Panc1 (cell line): Measurements from ENCODE around the gene BAD. TPM values are rescaled to one million over a fixed set of nuclear protein-coding genes. Genes with fewer than 3 reads are reported as not detected.

ENCODE experiments used
- ATAC-seq: fragments of 200-7000 bp; cut with Tn5 transposase; 2 replicates; pipeline ENCODE4 v1.9.1; 2020; ENCODE audit warnings: mild to moderate bottlenecking, moderate library complexity
- BruUV-seq: library from RNA; stranded (reverse); fragments of 400-500 nt; replicated peaks from 2 replicates; lab custom pipeline; 2021; lab: Mats Ljungman, UMichigan
- CTCF ChIA-PET: fragments of 300-600 bp; sonication (Branson Sonifier 250); formaldehyde crosslinking; loops from one replicate; lab custom pipeline; 2022; ENCODE audit warnings: antibody characterized with exemption; lab: Charles Lee
- POLR2A ChIA-PET: fragments of 300-600 bp; sonication (Branson Sonifier 250); formaldehyde crosslinking; loops from one replicate; lab custom pipeline; 2022; ENCODE audit warnings: antibody characterized with exemption; lab: Charles Lee
- DNase-seq: peaks from one replicate; pipeline ENCODE4 v3.0.0-alpha.2; 2010; ENCODE audit warnings: low read depth, low spot score
- H3K27ac ChIP-seq: 2 replicates; pipeline ENCODE4 v1.5.1; 2011; ENCODE audit warnings: mild to moderate bottlenecking, low read length, inconsistent platforms
- H3K27me3 ChIP-seq: fragments of 200-500 bp; sonication (Bioruptor generic); 2 replicates; pipeline ENCODE4 v1.6.0; 2014; ENCODE audit warnings: low read length, inconsistent platforms; ENCODE audit not compliant: control insufficient read depth, insufficient read depth
- H3K36me3 ChIP-seq: fragments of 200-500 bp; sonication (Bioruptor generic); 2 replicates; pipeline ENCODE4 v1.5.1; 2014; ENCODE audit warnings: inconsistent platforms, mild to moderate bottlenecking, low read length, moderate library complexity; ENCODE audit not compliant: control insufficient read depth, insufficient read depth
- H3K4me1 ChIP-seq: 2 replicates; pipeline ENCODE4 v1.5.1; 2011; ENCODE audit warnings: inconsistent platforms, mild to moderate bottlenecking, low read length, moderate library complexity; ENCODE audit not compliant: control insufficient read depth, insufficient read depth
- H3K4me3 ChIP-seq, 2 experiments: 2 replicates each; pipeline ENCODE4 v1.5.1; 2011 to 2012; ENCODE audit warnings: low read depth in 2 of 2, low read length in 2 of 2, mild to moderate bottlenecking in 2 of 2, inconsistent platforms in 1 of 2, moderate library complexity in 1 of 2
- H3K9me3 ChIP-seq: fragments of 200-500 bp; sonication (Bioruptor generic); 2 replicates; pipeline ENCODE4 v1.5.1; 2014; ENCODE audit warnings: low read depth, mild to moderate bottlenecking, inconsistent platforms, low read length, moderate library complexity; ENCODE audit not compliant: control insufficient read depth, insufficient read depth
- POLR2AphosphoS5 ChIP-seq: IDR thresholded peaks from 2 replicates; pipeline ENCODE4 v1.6.1; 2012; ENCODE audit warnings: mild to moderate bottlenecking, low read depth, low read length, moderate library complexity
- SIN3A ChIP-seq: IDR thresholded peaks from 2 replicates; pipeline ENCODE4 v1.6.1; 2012; ENCODE audit warnings: low read depth, mild to moderate bottlenecking, low read length, moderate library complexity, borderline replicate concordance; ENCODE audit not compliant: insufficient read depth
- TCF7L2 ChIP-seq: IDR thresholded peaks from 2 replicates; pipeline ENCODE4 v1.6.1; 2011; ENCODE audit warnings: mild to moderate bottlenecking, low read depth, low read length, inconsistent platforms
- in situ Hi-C: cut with HindIII; loops from 2 replicates; pipeline ENCODE4 v1.10.0; 2016; ENCODE audit warnings: low sequenced_read_pairs, low pct_unique_long_range_greater_than_20kb
- intact Hi-C: fragments of 100-400 bp; cut with micrococcal nuclease; formaldehyde crosslinking; loops from one replicate; pipeline ENCODE4 v1.10.0; 2022; ENCODE audit not compliant: unreplicated experiment
- total RNA-seq: library from RNA; stranded (reverse); gene quantifications from one replicate; pipeline ENCODE4 v1.2.1, GENCODE V29; 2021; ENCODE audit not compliant: unreplicated experiment
- TF ChIP-seq, protein P1 (sequence below), 2 experiments: IDR thresholded peaks; 2 replicates each; pipeline ENCODE4 v1.6.1; 2011 to 2012; ENCODE audit warnings: low read depth in 2 of 2, control low read depth in 1 of 2, low read length in 1 of 2, mild to moderate bottlenecking in 1 of 2, moderate library complexity in 1 of 2; ENCODE audit not compliant: insufficient read depth in 1 of 2
- TF ChIP-seq, protein P2 (sequence below): fragments of 450-650 bp; IDR thresholded peaks from 2 replicates; pipeline ENCODE4 v1.5.1; 2017; ENCODE audit warnings: mild to moderate bottlenecking

Gene BAD
- total RNA-seq, 1 experiment from 2014 or later: 77.7 TPM

DNA sequence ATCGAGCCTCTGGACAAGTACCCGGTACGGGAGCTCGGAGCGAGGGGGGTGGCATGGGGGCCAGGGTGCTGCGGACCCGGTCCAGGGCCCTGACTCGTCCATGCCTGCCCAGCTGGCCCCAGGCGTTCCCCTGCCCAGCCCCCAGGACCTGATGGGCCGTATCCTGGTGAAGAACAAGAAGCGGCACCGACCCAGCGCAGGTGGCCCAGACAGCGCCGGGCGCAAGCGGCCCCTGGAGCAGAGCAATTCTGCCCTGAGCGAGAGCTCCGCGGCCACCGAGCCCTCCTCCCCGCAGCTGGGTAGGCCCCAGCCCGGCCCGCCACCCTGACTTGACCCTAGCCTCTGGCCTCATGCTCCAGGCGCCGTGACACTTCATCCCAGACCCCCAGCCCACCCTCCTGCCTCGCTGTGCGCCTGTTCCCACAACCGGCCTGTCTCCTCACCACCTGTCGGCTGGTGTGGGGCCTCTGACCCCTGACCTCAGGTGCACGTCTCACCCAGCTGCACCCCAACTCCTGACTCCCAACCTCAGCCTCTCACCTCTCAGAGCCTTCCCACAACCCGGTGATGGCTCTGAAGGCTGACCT is 25.4 kb downstream of the BAD start:
- Histone ChIP-seq H3K9me3 (no peaks in the 10 kb centered on the region), H3K27ac (no peak overlapping the region), H3K27me3 (no peaks in the 10 kb centered on the region), H3K36me3 (no peaks in the 10 kb centered on the region; the same call in 1 of the 2 replicates), H3K4me1 (peaks cover 3% of the 10 kb centered on the region; the same call in 1 of the 2 replicates), H3K4me3 (no peak overlapping the region)
- DNase-seq (no peak), ATAC-seq (no peak)
- BruUV-seq: no TSS peak
- CTCF ChIA-PET: no interaction called here
- in situ Hi-C loops (no loop called here), intact Hi-C loops (no loop called here)
- POLR2A ChIA-PET: interaction anchor here (0.5 kb wide), 1 partner anchor 149 kb away, joined by 3 read pairs; no protein-coding TSS in a partner anchor
- TF ChIP-seq SIN3A: no peak
- TF ChIP-seq, protein P1, sequence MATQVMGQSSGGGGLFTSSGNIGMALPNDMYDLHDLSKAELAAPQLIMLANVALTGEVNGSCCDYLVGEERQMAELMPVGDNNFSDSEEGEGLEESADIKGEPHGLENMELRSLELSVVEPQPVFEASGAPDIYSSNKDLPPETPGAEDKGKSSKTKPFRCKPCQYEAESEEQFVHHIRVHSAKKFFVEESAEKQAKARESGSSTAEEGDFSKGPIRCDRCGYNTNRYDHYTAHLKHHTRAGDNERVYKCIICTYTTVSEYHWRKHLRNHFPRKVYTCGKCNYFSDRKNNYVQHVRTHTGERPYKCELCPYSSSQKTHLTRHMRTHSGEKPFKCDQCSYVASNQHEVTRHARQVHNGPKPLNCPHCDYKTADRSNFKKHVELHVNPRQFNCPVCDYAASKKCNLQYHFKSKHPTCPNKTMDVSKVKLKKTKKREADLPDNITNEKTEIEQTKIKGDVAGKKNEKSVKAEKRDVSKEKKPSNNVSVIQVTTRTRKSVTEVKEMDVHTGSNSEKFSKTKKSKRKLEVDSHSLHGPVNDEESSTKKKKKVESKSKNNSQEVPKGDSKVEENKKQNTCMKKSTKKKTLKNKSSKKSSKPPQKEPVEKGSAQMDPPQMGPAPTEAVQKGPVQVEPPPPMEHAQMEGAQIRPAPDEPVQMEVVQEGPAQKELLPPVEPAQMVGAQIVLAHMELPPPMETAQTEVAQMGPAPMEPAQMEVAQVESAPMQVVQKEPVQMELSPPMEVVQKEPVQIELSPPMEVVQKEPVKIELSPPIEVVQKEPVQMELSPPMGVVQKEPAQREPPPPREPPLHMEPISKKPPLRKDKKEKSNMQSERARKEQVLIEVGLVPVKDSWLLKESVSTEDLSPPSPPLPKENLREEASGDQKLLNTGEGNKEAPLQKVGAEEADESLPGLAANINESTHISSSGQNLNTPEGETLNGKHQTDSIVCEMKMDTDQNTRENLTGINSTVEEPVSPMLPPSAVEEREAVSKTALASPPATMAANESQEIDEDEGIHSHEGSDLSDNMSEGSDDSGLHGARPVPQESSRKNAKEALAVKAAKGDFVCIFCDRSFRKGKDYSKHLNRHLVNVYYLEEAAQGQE (IDR thresholded peaks at IDR 0.05; ENCODE audit: insufficient read depth in 1 of 2, low read depth in 2 of 2, low read length in 1 of 2): no peak
- no peak for TF ChIP-seq TCF7L2
- TF ChIP-seq, protein P2, sequence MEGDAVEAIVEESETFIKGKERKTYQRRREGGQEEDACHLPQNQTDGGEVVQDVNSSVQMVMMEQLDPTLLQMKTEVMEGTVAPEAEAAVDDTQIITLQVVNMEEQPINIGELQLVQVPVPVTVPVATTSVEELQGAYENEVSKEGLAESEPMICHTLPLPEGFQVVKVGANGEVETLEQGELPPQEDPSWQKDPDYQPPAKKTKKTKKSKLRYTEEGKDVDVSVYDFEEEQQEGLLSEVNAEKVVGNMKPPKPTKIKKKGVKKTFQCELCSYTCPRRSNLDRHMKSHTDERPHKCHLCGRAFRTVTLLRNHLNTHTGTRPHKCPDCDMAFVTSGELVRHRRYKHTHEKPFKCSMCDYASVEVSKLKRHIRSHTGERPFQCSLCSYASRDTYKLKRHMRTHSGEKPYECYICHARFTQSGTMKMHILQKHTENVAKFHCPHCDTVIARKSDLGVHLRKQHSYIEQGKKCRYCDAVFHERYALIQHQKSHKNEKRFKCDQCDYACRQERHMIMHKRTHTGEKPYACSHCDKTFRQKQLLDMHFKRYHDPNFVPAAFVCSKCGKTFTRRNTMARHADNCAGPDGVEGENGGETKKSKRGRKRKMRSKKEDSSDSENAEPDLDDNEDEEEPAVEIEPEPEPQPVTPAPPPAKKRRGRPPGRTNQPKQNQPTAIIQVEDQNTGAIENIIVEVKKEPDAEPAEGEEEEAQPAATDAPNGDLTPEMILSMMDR: no peak
- TF ChIP-seq POLR2AphosphoS5: no peak

DNA sequence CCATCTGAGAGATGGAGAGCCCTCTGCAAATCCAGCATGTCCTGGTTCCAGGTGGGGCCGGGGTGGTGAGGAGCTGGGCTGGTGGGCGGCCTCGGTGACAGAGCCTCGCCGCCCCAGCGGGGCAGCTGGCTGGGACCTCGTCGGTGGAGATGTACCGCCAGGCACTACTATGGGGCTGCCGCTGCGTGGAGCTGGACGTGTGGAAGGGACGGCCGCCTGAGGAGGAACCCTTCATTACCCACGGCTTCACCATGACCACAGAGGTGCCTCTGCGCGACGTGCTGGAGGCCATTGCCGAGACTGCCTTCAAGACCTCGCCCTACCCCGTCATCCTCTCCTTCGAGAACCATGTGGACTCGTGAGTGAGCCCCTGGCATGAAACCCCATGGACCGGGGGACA is 26.1 kb downstream of the BAD start:
- DNase-seq (no peak), ATAC-seq (no peak)
- Histone ChIP-seq H3K36me3 (no peaks in the 10 kb centered on the region; the same call in 1 of the 2 replicates), H3K27me3 (no peaks in the 10 kb centered on the region), H3K27ac (no peak overlapping the region), H3K4me3 (no peak overlapping the region), H3K9me3 (no peaks in the 10 kb centered on the region), H3K4me1 (peaks cover 7% of the 10 kb centered on the region)
- ChIA-PET CTCF (no interaction called here), POLR2A (interaction anchor here (0.5 kb wide), 1 partner anchor 150 kb away, joined by 3 read pairs; no protein-coding TSS in a partner anchor)
- BruUV-seq: no TSS peak
- TF ChIP-seq, protein P2: no peak
- no peak for TF ChIP-seq POLR2AphosphoS5
- TF ChIP-seq, protein P1 (IDR thresholded peaks at IDR 0.05; ENCODE audit: insufficient read depth in 1 of 2, low read depth in 2 of 2, low read length in 1 of 2): no peak
- no peak for TF ChIP-seq TCF7L2
- no peak for TF ChIP-seq SIN3A
- in situ Hi-C loops (no loop called here), intact Hi-C loops (no loop called here)
